HEK293 (cell line): ENCODE results near the gene PPM1N.
A peak's percentile ranks its signal among the peaks of the same experiment; 100 is the strongest.

ENCODE experiments used
- AEBP2 ChIP-seq: fragments of 450-650 bp; formaldehyde crosslinking; IDR thresholded peaks from 2 replicates; pipeline ENCODE4 v1.5.1; 2016; ENCODE audit warnings: missing biosample characterization, missing genetic modification characterization, borderline replicate concordance
- GLIS2 ChIP-seq: fragments of 450-650 bp; formaldehyde crosslinking; IDR thresholded peaks from 2 replicates; pipeline ENCODE4 v1.5.1; 2016; ENCODE audit warnings: missing biosample characterization, missing genetic modification characterization
- KLF7 ChIP-seq: fragments of 450-650 bp; formaldehyde crosslinking; IDR thresholded peaks from 2 replicates; pipeline ENCODE4 v1.5.1; 2016; ENCODE audit warnings: missing biosample characterization, missing genetic modification characterization, borderline replicate concordance
- KLF9 ChIP-seq: fragments of 450-650 bp; formaldehyde crosslinking; IDR thresholded peaks from 2 replicates; pipeline ENCODE4 v1.5.1; 2016; ENCODE audit warnings: missing biosample characterization, missing genetic modification characterization, low read depth
- OSR2 ChIP-seq: fragments of 450-650 bp; formaldehyde crosslinking; IDR thresholded peaks from 2 replicates; pipeline ENCODE4 v1.5.1; 2016; ENCODE audit warnings: missing biosample characterization, missing genetic modification characterization
- PRDM1 ChIP-seq: fragments of 450-650 bp; formaldehyde crosslinking; IDR thresholded peaks from 2 replicates; pipeline ENCODE4; 2016; ENCODE audit warnings: missing biosample characterization, missing genetic modification characterization
- PRDM10 ChIP-seq: fragments of 450-650 bp; formaldehyde crosslinking; IDR thresholded peaks from 2 replicates; pipeline ENCODE4 v1.5.1; 2016; ENCODE audit warnings: missing biosample characterization, missing genetic modification characterization
- ZBTB21 ChIP-seq: fragments of 450-650 bp; formaldehyde crosslinking; IDR thresholded peaks from 2 replicates; pipeline ENCODE4 v1.5.1; 2017; ENCODE audit warnings: missing biosample characterization, missing genetic modification characterization
- ZBTB8A ChIP-seq: fragments of 450-650 bp; formaldehyde crosslinking; IDR thresholded peaks from 2 replicates; pipeline ENCODE4 v1.5.1; 2016; ENCODE audit warnings: missing biosample characterization, missing genetic modification characterization
- ZNF121 ChIP-seq: fragments of 450-650 bp; formaldehyde crosslinking; IDR thresholded peaks from 2 replicates; pipeline ENCODE4 v1.5.1; 2016; ENCODE audit warnings: missing biosample characterization, missing genetic modification characterization
- ZNF138 ChIP-seq: fragments of 450-650 bp; formaldehyde crosslinking; IDR thresholded peaks from 2 replicates; pipeline ENCODE4 v1.5.1; 2016; ENCODE audit warnings: missing biosample characterization, missing genetic modification characterization, borderline replicate concordance
- ZNF169 ChIP-seq: fragments of 450-650 bp; formaldehyde crosslinking; IDR thresholded peaks from 2 replicates; pipeline ENCODE4 v1.5.1; 2016; ENCODE audit warnings: missing biosample characterization, missing genetic modification characterization
- ZNF202 ChIP-seq: fragments of 450-650 bp; formaldehyde crosslinking; IDR thresholded peaks from 2 replicates; pipeline ENCODE4 v1.5.1; 2016; ENCODE audit warnings: missing biosample characterization, missing genetic modification characterization, borderline replicate concordance
- ZNF214 ChIP-seq: fragments of 450-650 bp; formaldehyde crosslinking; IDR thresholded peaks from 2 replicates; pipeline ENCODE4 v1.5.1; 2017; ENCODE audit warnings: missing biosample characterization, mild to moderate bottlenecking, missing genetic modification characterization, borderline replicate concordance
- ZNF223 ChIP-seq: fragments of 450-650 bp; formaldehyde crosslinking; IDR thresholded peaks from 2 replicates; pipeline ENCODE4 v1.5.1; 2016; ENCODE audit warnings: missing biosample characterization, missing genetic modification characterization
- ZNF23 ChIP-seq: fragments of 450-650 bp; formaldehyde crosslinking; IDR thresholded peaks from 2 replicates; pipeline ENCODE4 v1.5.1; 2016; ENCODE audit warnings: missing biosample characterization, missing genetic modification characterization, borderline replicate concordance
- ZNF311 ChIP-seq: fragments of 450-650 bp; formaldehyde crosslinking; IDR thresholded peaks from 2 replicates; pipeline ENCODE4 v1.5.1; 2017; ENCODE audit warnings: missing biosample characterization, missing genetic modification characterization, borderline replicate concordance
- ZNF37A ChIP-seq: fragments of 450-650 bp; IDR thresholded peaks from 2 replicates; pipeline ENCODE4 v1.5.1; 2018; ENCODE audit warnings: missing biosample characterization, missing genetic modification characterization
- ZNF394 ChIP-seq: fragments of 450-650 bp; formaldehyde crosslinking; IDR thresholded peaks from 2 replicates; pipeline ENCODE4 v1.5.1; 2016; ENCODE audit warnings: missing biosample characterization, missing genetic modification characterization, mild to moderate bottlenecking, moderate library complexity, borderline replicate concordance
- ZNF398 ChIP-seq: fragments of 450-650 bp; formaldehyde crosslinking; IDR thresholded peaks from 2 replicates; pipeline ENCODE4 v1.5.1; 2017; ENCODE audit warnings: missing biosample characterization, missing genetic modification characterization
- ZNF426 ChIP-seq: fragments of 450-650 bp; formaldehyde crosslinking; IDR thresholded peaks from 2 replicates; pipeline ENCODE4 v1.5.1; 2017; ENCODE audit warnings: missing biosample characterization, missing genetic modification characterization, mild to moderate bottlenecking, inconsistent platforms, moderate library complexity
- ZNF530 ChIP-seq: fragments of 450-650 bp; formaldehyde crosslinking; IDR thresholded peaks from 2 replicates; pipeline ENCODE4 v1.5.1; 2016; ENCODE audit warnings: low read depth, missing biosample characterization, missing genetic modification characterization
- ZNF558 ChIP-seq: fragments of 450-650 bp; formaldehyde crosslinking; IDR thresholded peaks from 2 replicates; pipeline ENCODE4 v1.5.1; 2016; ENCODE audit warnings: missing biosample characterization, missing genetic modification characterization
- ZNF560 ChIP-seq: fragments of 450-650 bp; formaldehyde crosslinking; IDR thresholded peaks from 2 replicates; pipeline ENCODE4 v1.5.1; 2017; ENCODE audit warnings: missing biosample characterization, missing genetic modification characterization, borderline replicate concordance
- ZNF624 ChIP-seq: fragments of 450-650 bp; formaldehyde crosslinking; IDR thresholded peaks from 2 replicates; pipeline ENCODE4 v1.5.1; 2017; ENCODE audit warnings: missing biosample characterization, missing genetic modification characterization
- ZNF629 ChIP-seq: fragments of 450-650 bp; formaldehyde crosslinking; IDR thresholded peaks from 2 replicates; pipeline ENCODE4 v1.5.1; 2017; ENCODE audit warnings: missing biosample characterization, missing genetic modification characterization
- ZNF639 ChIP-seq: fragments of 450-650 bp; formaldehyde crosslinking; IDR thresholded peaks from 2 replicates; pipeline ENCODE4 v1.5.1; 2016; ENCODE audit warnings: missing biosample characterization, missing genetic modification characterization
- ZNF654 ChIP-seq: fragments of 450-650 bp; formaldehyde crosslinking; IDR thresholded peaks from 2 replicates; pipeline ENCODE4 v1.5.1; 2016; ENCODE audit warnings: low read depth, missing biosample characterization, missing genetic modification characterization
- ZNF791 ChIP-seq: fragments of 450-650 bp; formaldehyde crosslinking; IDR thresholded peaks from 2 replicates; pipeline ENCODE4 v1.5.1; 2016; ENCODE audit warnings: missing biosample characterization, missing genetic modification characterization
- ZNF792 ChIP-seq: fragments of 450-650 bp; formaldehyde crosslinking; IDR thresholded peaks from 2 replicates; pipeline ENCODE4 v1.5.1; 2016; ENCODE audit warnings: missing biosample characterization, missing genetic modification characterization
- ZNF830 ChIP-seq: fragments of 450-650 bp; IDR thresholded peaks from 2 replicates; pipeline ENCODE4 v1.5.0; 2018; ENCODE audit warnings: missing biosample characterization, missing genetic modification characterization, low read depth, mild to moderate bottlenecking, moderate library complexity
- ZSCAN23 ChIP-seq: fragments of 450-650 bp; formaldehyde crosslinking; IDR thresholded peaks from 2 replicates; pipeline ENCODE4 v1.5.1; 2016; ENCODE audit warnings: missing biosample characterization, missing genetic modification characterization
- ZXDB ChIP-seq: fragments of 450-650 bp; formaldehyde crosslinking; IDR thresholded peaks from 2 replicates; pipeline ENCODE4 v1.5.1; 2016; ENCODE audit warnings: missing biosample characterization, missing genetic modification characterization

The PPM1N gene

GRCh38 chr19:45506989-45507871, 9.0 kb downstream of the PPM1N start, which contains the start of gene VASP (continued):
- no peak for TF ChIP-seq ZSCAN23 (tag by site-specific recombination)
- TF ChIP-seq ZNF530 (tag by site-specific recombination), result no peak
- peak; percentile 93 for TF ChIP-seq ZBTB8A (tag by site-specific recombination)
- no peak for TF ChIP-seq ZNF639
- no peak for TF ChIP-seq ZNF138 (tag by site-specific recombination)
- TF ChIP-seq ZBTB21 (tag by site-specific recombination), result no peak
- TF ChIP-seq KLF9 (tag by site-specific recombination), result peak; percentile 29; the same call in 1 of the 2 replicates
- no peak for TF ChIP-seq OSR2 (tag by site-specific recombination)
- TF ChIP-seq ZNF398 (tag by site-specific recombination), result peak; percentile 58
- no peak for TF ChIP-seq ZNF629 (tag by site-specific recombination)
- no peak for TF ChIP-seq ZNF654 (tag by site-specific recombination)
- no peak for TF ChIP-seq ZNF426
- no peak for TF ChIP-seq ZNF223 (tag by site-specific recombination)
- TF ChIP-seq GLIS2 (tag by site-specific recombination), result peak; percentile 55; the same call in 1 of the 2 replicates
- 0 out of 2 replicates have a peak, but pooled peaks have one; percentile 13 for TF ChIP-seq KLF7 (tag by site-specific recombination)
- no peak for TF ChIP-seq ZNF791 (tag by site-specific recombination)
- no peak for TF ChIP-seq ZNF169 (tag by site-specific recombination)
- no peak for TF ChIP-seq ZNF37A (tag by site-specific recombination)
- TF ChIP-seq ZNF23, result no peak
- no peak for TF ChIP-seq ZNF792
- TF ChIP-seq AEBP2 (tag by site-specific recombination), result no peak
- no peak for TF ChIP-seq ZNF121 (tag by site-specific recombination)
- no peak for TF ChIP-seq ZNF558 (tag by site-specific recombination)
- no peak for TF ChIP-seq ZNF214 (tag by site-specific recombination)
- no peak for TF ChIP-seq ZNF560 (tag by site-specific recombination)
- TF ChIP-seq ZNF830, result no peak
- TF ChIP-seq ZNF624 (tag by site-specific recombination), result no peak
- TF ChIP-seq ZNF311 (tag by site-specific recombination), result no peak
- TF ChIP-seq ZNF202 (tag by site-specific recombination), result no peak
- TF ChIP-seq PRDM10 (tag by site-specific recombination), result peak; percentile 77
- TF ChIP-seq PRDM1, result peak; percentile 37
- TF ChIP-seq ZNF394, result no peak
- TF ChIP-seq ZXDB (tag by site-specific recombination), result peak; percentile 73
